Coronary artery (tissue), 2 donors: ENCODE results near the gene MDN1.
"Not testable (repeated sequence)": the region's sequence is repeated elsewhere in the genome, so short reads cannot be mapped to it uniquely, and the experiment has no call there.

Experiments
- DNase-seq: peaks from one replicate; pipeline ENCODE4 v3.0.0-alpha.2; 2017; ENCODE audit warnings: low spot score
- H3K27ac ChIP-seq, 2 donors: fragments of 200-600 bp; sonication (generic); one replicate each; pipeline ENCODE4 v1.5.1; 2016 to 2019
- H3K4me3 ChIP-seq: fragments of 200-600 bp; sonication (generic); 2 replicates; pipeline ENCODE4 v1.5.1; 2016; ENCODE audit warnings: mild to moderate bottlenecking, moderate library complexity
- TF ChIP-seq, protein P1 (sequence below): fragments of 200-600 bp; sonication (generic); IDR thresholded peaks from one replicate; pipeline ENCODE4 v1.5.1; 2019; ENCODE audit warnings: antibody characterized with exemption

MDN1 gene

DNA sequence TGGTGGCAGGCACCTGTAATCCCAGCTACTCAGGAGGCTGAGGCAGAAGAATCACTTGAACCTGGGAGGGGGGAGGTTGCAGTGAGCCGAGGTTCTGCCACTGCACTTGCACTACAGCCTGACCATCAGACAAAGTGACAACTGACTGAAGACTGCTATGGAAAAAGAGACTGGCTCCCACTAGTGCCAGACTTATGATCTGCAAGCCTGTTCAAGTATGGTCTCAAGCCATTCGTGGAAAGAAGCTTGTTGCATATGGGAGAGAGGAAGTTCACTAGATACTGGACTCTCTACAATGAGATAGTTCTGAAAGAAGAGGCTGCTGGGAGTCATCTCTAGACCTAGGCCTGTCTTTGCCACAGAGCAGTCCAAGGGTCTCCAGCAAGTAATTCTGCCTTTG is 26.7 kb downstream of the MDN1 start:
- TF ChIP-seq, protein P1, sequence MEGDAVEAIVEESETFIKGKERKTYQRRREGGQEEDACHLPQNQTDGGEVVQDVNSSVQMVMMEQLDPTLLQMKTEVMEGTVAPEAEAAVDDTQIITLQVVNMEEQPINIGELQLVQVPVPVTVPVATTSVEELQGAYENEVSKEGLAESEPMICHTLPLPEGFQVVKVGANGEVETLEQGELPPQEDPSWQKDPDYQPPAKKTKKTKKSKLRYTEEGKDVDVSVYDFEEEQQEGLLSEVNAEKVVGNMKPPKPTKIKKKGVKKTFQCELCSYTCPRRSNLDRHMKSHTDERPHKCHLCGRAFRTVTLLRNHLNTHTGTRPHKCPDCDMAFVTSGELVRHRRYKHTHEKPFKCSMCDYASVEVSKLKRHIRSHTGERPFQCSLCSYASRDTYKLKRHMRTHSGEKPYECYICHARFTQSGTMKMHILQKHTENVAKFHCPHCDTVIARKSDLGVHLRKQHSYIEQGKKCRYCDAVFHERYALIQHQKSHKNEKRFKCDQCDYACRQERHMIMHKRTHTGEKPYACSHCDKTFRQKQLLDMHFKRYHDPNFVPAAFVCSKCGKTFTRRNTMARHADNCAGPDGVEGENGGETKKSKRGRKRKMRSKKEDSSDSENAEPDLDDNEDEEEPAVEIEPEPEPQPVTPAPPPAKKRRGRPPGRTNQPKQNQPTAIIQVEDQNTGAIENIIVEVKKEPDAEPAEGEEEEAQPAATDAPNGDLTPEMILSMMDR: no peak
- Histone ChIP-seq H3K27ac (no peak overlapping the region), H3K4me3 (no peak overlapping the region)
- DNase-seq: no peak

DNA sequence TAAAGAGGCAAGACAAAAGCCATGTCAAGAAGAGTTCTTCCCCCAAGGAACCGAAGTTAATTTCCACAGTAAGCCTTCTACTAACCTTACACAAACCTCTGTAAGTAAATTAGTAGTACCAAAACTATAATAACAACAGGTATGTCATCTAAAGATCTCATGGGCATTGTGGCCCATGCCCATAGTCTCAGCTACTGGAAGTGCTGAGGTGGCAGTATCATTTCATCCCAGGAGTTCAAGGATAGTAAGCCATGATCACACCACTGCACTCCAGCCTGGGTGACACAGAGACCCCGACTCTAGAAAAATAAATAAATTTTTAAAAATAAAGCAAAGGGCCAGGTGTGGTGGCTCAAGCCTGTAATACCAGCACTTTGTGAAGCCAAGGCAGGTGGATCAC is 29.2 kb downstream of the MDN1 start:
- H3K27ac ChIP-seq: no peak overlapping the region
- no peak overlapping the region for H3K4me3 ChIP-seq
- TF ChIP-seq, protein P1: no peak
- no peak for DNase-seq

DNA sequence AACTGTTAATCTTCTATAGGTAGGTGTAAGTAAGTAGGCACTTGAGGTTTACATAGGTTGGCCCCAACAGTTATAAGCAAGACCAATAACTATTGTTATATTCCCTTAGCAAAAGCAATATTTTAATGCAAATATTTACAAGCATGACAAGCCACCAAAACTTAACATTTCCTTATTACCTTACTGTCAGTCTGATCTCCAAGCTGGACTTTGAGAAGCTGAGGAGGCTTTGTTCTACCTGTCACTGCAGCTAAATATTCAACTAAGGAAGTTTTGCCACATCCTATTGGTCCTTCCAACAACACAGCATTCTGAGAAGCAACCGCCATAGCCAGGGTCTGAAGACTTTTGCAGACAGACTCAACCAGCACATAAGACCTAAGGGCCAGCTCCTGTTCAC is 29.6 kb downstream of the MDN1 start:
- TF ChIP-seq, protein P1: no peak
- Histone ChIP-seq H3K4me3 (no peak overlapping the region), H3K27ac (no peak overlapping the region)
- DNase-seq: no peak

DNA sequence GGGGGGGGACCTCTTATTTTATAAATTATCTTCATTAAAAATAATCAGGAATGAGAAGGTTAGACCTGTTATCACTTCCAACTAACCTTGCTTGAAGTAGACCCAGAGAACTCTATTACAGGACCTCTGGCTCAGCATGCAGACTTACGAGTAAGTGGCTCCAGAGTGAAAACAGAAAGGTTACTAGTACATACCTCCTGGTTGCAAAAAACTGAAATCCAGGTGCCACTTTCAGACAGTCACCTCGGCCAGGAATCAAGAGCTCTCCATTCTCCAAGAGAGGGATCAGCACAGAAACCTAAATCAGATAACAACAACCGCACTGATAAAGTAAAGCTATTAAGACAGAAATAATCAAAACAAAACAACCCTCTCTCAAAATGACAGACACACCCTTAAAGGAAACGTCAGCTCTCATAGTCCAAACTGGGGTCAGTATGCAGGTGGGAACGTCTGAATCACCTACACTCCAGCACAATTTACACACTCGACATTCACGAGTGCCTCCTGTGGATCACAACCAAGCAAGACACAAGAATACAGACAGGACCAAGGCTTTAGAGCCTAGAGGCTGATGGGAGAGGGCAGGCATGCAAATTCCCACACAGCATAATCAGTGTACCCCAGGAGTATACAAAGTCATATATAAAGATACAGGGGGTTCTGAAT is 31.8 kb downstream of the MDN1 start:
- TF ChIP-seq, protein P1: no peak
- Histone ChIP-seq H3K27ac (no peak overlapping the region), H3K4me3 (no peak overlapping the region)
- no peak for DNase-seq

DNA sequence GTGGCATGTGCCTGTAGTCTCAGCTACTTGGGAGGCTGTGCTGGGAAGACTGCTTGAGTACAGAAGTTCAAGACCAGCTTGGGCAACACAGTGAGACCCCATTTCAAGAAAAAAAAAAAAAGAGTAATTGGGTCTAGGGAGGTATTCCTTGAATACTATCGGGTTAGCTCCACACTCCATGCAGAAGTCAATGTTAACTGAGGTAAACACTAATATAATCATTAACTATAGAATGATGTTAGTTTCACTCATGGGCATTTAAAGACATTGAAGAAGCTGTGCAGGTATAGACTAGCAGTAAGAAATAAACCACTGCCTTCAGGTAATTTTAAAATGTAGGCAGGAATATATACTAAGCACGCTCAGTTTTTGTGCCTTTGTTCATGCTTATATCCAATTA is 32.6 kb downstream of the MDN1 start:
- Histone ChIP-seq H3K27ac (no peak overlapping the region), H3K4me3 (no peak overlapping the region)
- DNase-seq: no peak
- TF ChIP-seq, protein P1: no peak

DNA sequence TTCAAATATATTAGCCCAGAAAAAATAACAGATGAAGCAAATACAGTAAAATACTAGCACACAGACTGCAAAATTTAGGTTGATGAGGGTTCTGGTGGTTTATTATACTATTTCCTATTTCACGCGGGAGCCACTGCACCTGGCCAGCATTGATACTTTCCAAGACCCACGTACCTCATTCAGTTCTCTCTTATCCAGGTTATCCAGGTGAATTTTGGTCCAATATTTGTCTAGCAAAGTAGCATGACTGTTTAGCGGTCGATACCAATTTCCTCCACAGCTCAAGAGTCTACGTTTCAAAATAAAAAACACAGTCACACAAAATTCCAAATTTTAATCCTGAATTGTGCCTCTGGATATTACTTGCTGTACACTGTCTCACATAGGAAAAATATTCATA is 34.8 kb downstream of the MDN1 start:
- H3K4me3 ChIP-seq: no peak overlapping the region
- TF ChIP-seq, protein P1: no peak
- no peak for DNase-seq
- no peak overlapping the region for H3K27ac ChIP-seq

DNA sequence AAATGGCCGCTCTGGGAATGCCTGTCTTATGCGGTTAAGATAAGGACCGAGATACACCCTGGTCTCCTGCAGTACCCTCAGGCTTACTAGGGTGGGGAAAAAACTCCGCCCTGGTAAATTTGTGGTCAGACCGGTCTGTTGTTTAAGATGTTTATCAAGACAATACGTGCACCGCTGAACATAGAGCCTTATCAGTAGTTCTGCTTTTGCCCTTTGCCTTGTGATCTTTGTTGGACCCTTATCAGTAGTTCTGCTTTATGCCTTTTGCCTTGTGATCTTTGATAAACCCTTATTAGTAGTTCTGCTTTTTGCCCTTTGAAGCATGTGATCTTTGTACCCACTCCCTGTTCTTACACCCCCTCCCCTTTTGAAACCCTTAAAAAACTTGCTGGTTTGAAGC is 36.3 kb downstream of the MDN1 start:
- H3K4me3 ChIP-seq, H3K27ac ChIP-seq, DNase-seq: not testable (repeated sequence)
